ENCODE results near the gene ABCA6.

ABCA6 gene

DNA sequence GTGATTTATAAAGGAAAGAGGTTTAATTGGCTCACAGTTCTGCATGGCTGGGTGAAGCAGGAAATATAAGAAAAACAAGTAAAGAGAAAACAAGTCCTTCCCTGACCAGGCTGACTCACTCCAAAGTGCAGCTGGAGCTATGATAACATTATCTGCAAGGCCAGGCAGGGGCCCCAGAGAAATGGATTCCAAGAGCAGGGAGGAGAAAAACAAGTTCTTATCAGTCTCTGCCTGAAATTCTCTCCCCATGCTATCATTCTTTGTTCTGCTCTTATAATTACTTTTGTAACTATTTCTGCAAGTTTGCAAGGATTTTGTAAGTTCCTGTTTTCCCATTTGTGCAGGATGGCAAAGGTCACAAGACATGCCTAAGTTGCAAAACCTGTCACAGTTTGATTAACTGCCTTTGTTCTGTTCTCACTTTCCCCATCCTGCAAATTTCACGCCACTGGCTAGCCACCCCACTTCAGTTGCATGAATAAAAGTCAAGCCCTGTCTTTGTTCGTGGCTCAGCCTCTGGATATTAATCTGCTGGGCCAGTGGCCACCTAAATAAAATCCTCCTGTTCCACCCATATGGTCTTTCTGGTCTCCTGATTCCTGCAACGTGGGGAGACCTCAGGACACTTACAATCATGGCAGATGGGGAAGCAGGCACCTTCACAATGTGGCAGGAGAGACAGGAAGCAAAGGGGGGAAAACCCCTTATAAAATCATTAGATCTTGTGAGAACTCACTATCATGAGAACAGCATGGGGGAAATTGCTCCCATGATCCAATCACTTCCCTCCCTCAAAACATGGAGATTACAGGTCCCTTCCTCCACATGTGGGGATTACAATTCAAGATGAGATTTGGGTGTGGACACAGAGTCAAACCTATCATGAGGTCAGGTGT, 94.1 kb downstream of the ABCA6 start:
- TF ChIP-seq, protein P1, sequence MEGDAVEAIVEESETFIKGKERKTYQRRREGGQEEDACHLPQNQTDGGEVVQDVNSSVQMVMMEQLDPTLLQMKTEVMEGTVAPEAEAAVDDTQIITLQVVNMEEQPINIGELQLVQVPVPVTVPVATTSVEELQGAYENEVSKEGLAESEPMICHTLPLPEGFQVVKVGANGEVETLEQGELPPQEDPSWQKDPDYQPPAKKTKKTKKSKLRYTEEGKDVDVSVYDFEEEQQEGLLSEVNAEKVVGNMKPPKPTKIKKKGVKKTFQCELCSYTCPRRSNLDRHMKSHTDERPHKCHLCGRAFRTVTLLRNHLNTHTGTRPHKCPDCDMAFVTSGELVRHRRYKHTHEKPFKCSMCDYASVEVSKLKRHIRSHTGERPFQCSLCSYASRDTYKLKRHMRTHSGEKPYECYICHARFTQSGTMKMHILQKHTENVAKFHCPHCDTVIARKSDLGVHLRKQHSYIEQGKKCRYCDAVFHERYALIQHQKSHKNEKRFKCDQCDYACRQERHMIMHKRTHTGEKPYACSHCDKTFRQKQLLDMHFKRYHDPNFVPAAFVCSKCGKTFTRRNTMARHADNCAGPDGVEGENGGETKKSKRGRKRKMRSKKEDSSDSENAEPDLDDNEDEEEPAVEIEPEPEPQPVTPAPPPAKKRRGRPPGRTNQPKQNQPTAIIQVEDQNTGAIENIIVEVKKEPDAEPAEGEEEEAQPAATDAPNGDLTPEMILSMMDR (conservative IDR thresholded peaks at IDR 0.05; ENCODE audit: low read depth, low read length) = no peak
- no peak overlapping the region for H3K4me3 ChIP-seq (ENCODE audit: low read length)
- peak; percentile 34 for DNase-seq (ENCODE audit: low read depth)

DNA sequence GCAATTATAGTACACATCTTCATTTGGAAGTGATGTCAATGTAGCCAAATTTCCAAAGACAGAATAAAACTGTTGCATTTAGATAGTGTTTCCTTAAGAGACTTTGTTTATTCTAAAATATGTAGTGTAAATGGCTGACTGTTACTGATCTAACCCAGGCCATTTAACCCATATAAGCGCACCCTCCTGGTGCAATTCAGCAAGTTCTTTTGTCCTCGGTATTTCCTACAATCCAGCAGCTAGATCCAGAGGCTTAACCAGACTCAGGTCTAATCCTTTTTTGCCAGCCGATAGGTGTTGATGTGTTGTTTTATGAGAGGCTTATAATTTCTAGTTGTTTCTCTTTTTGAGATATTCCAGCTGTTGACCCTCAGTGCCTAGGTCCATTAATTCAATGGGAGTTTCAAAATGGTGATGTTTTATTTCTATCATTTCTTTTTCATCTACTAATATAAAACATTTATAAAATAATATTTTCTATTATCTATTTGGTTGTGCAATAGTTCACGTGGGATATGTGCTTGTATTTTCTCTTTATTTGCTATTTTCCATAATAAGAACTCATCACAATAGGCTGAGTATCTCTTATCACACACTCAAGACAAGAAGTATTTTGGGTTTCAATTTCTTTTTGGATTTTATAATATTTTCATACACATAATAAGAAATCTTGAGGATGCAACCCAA, 95.4 kb downstream of the ABCA6 start:
- no peak overlapping the region for H3K4me3 ChIP-seq (ENCODE audit: low read length)
- DNase-seq (ENCODE audit: low read depth) = no peak
- TF ChIP-seq, protein P1 (conservative IDR thresholded peaks at IDR 0.05; ENCODE audit: low read depth, low read length) = no peak

DNA sequence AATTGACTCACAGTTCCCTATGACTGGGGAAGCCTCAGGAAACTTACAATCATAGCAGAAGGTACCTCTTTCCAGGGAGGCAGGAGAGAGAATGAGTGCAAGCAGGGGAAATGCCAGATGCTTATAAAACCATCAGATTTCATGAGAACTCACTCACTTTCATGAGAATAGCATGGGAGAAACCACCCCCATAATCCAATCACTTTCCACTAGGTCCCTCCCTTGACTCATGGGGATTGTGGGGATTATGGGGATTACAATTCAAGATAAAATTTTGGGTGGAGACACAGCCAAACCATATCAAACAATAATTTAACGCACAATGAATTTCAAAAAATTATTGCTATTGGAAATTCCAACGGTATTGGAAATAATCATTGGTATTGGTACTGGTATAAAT, 96.0 kb downstream of the ABCA6 start:
- no peak overlapping the region for H3K4me3 ChIP-seq (ENCODE audit: low read length)
- DNase-seq (ENCODE audit: low read depth) = no peak
- TF ChIP-seq, protein P1 (conservative IDR thresholded peaks at IDR 0.05; ENCODE audit: low read depth, low read length) = no peak

DNA sequence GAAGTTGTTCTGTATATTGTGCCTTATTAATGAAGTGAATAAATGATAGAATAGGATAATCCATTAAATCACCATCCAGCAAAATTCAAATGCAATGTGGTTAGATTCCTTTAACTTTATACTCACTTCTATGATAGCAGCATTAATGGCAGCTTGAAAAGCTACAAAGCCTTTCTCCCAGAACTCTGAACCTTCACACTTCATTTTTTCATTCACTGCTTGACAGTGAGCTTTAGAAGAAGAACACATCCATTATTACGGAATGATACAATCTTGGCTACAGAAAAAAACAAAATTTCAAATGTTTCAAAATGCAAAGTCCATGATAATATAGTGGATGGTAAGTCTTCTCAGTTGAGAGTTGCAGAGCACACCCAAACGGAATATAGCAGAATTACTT, 97.3 kb downstream of the ABCA6 start:
- no peak overlapping the region for H3K4me3 ChIP-seq (ENCODE audit: low read length)
- DNase-seq (ENCODE audit: low read depth) = no peak
- TF ChIP-seq, protein P1 (conservative IDR thresholded peaks at IDR 0.05; ENCODE audit: low read depth, low read length) = no peak

DNA sequence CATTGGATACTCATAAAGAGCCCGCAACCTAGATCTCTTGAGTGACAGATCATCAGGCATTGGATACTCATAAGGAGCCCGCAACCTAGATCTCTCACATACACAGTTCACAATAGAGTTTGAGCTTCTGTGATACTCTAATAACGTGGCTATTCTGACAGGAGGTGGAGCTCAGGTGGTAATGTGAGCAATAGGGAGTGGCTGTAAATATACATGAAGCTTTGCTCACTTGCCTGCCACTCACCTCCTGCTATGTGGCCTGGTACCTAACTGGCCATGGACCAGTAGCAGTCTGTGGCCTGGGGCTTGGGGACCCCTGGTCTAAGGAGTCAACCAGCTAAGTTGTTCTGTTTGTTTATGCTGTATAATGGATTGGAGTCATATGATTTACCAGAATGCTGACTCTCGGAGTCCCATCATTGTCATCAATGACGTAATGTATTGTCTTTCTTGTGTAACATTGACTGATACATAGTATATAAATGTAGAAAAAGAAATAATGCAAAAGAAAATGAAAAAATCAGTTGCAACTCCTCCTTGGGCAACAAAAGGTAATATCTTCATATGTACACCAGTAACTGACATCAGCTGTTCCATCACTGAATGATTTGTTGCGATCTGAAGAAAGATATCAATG, 98.5 kb downstream of the ABCA6 start:
- no peak for DNase-seq (ENCODE audit: low read depth)
- no peak overlapping the region for H3K4me3 ChIP-seq (ENCODE audit: low read length)
- TF ChIP-seq, protein P1 (conservative IDR thresholded peaks at IDR 0.05; ENCODE audit: low read depth, low read length) = no peak

DNA sequence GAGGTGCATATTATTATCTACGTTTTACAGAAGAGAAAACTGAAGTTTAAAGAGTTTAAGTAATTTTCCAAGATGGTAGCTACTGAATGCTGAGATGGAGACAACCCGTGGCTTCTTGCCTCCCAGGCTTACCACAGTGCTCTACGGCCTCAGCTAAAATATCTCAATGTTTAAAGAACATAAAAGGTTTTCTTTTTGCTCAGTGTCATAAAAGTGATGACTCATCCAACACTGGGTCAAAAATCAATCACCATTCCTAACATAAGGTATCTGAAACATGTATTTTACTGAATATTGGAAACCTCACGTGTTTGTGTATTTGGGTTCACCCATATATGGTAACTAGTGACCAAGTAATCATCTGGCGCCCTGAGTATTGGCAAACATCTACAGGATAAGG, 99.4 kb downstream of the ABCA6 start:
- no peak for DNase-seq (ENCODE audit: low read depth)
- TF ChIP-seq, protein P1 (conservative IDR thresholded peaks at IDR 0.05; ENCODE audit: low read depth, low read length) = no peak
- no peak overlapping the region for H3K4me3 ChIP-seq (ENCODE audit: low read length)

Data from retinal pigment epithelial cell (primary cell).